Spleen (tissue), 11 donors: Measurements from ENCODE around the gene LEKR1. TPM values are rescaled to one million over a fixed set of nuclear protein-coding genes. Genes with fewer than 3 reads are reported as not detected.

Experiments
- DNase-seq: peaks from one replicate; pipeline ENCODE4 v3.0.0-alpha.2; 2020
- H3K27ac ChIP-seq, 8 donors: fragments of 200-600 bp; sonication (generic) in 7 of 8; 1 replicate in 4 of 8; 2 replicates in 4 of 8; pipeline versions ENCODE4 v1.5.0 to v1.8.0; 2016 to 2021; ENCODE audit warnings: inconsistent platforms in 4 of 8, mild to moderate bottlenecking in 4 of 8, moderate library complexity in 1 of 8
- H3K27me3 ChIP-seq, 7 donors: fragments of 200-600 bp; sonication (generic) in 6 of 7; replicated peaks in 1 of 7; 1 replicate in 4 of 7; 2 replicates in 3 of 7; pipeline versions ENCODE4 v1.5.0 to v1.8.0; 2016 to 2021; ENCODE audit warnings: inconsistent platforms in 3 of 7, mild to moderate bottlenecking in 1 of 7
- H3K36me3 ChIP-seq, 6 donors: fragments of 200-600 bp; sonication (generic) in 5 of 6; 1 replicate in 4 of 6; 2 replicates in 2 of 6; pipeline versions ENCODE4 v1.5.0 to v1.8.0; 2016 to 2021; ENCODE audit warnings: inconsistent platforms in 2 of 6
- H3K4me1 ChIP-seq, 6 donors: fragments of 200-600 bp; sonication (generic) in 5 of 6; 1 replicate in 3 of 6; 2 replicates in 3 of 6; pipeline versions ENCODE4 v1.5.0 to v1.8.0; 2016 to 2021; ENCODE audit warnings: inconsistent platforms in 3 of 6
- H3K4me3 ChIP-seq, 8 donors: fragments of 200-600 bp; sonication (generic) in 7 of 8; 1 replicate in 4 of 8; 2 replicates in 4 of 8; pipeline versions ENCODE4 v1.5.0 to v1.8.0; 2016 to 2021; ENCODE audit warnings: inconsistent platforms in 4 of 8, mild to moderate bottlenecking in 4 of 8, moderate library complexity in 2 of 8
- H3K9me3 ChIP-seq, 8 donors: fragments of 200-600 bp; sonication (generic) in 7 of 8; 1 replicate in 4 of 8; 2 replicates in 4 of 8; pipeline versions ENCODE4 v1.5.0 to v1.8.0; 2016 to 2021; ENCODE audit warnings: inconsistent platforms in 4 of 8
- CTCF ChIP-seq, 11 experiments: fragments of 200-600 bp in 7 of 11; fragments of 450-650 bp in 4 of 11; sonication (generic) in 4 of 11; IDR thresholded peaks in 8 of 11; conservative IDR thresholded peaks in 3 of 11; 1 replicate in 7 of 11; 2 replicates in 4 of 11; pipeline versions ENCODE4 v1.4.0 to v1.8.0; 2016 to 2021; ENCODE audit warnings: antibody characterized with exemption in 11 of 11, inconsistent platforms in 4 of 11, mild to moderate bottlenecking in 1 of 11
- POLR2A ChIP-seq, 3 donors: fragments of 450-650 bp; IDR thresholded peaks; one replicate each; pipeline ENCODE4 v1.5.1; 2017; ENCODE audit warnings: antibody characterized with exemption in 3 of 3, mild to moderate bottlenecking in 1 of 3
- POLR2AphosphoS5 ChIP-seq, 3 donors: sonication (generic); formaldehyde crosslinking; IDR thresholded peaks; one replicate each; pipeline ENCODE4 v1.5.1; 2017; ENCODE audit warnings: antibody characterized with exemption in 3 of 3
- WGBS, 5 donors: extraction: QIAGEN DNeasy Blood & Tissue Kit in 3 of 5; methylation state at CpG; one replicate each; pipeline versions ENCODE4 v1.1.5 to v1.1.7; 2013 to 2018; 5-methylcytosine and 5-hydroxymethylcytosine counted together
- intact Hi-C: fragments of 100-400 bp; cut with DNase I; formaldehyde crosslinking; loops from one replicate; pipeline ENCODE4 v1.15.0; 2023; ENCODE audit warnings: low total_unique reads
- polyA plus RNA-seq, 3 donors: library from polyadenylated mRNA; stranded (reverse); fragments of 200-250 nt; gene quantifications; one replicate each; pipeline ENCODE4 v1.2.1, GENCODE V29; 2013
- total RNA-seq, 7 donors: library from RNA; depleted of rRNA in 3 of 7; stranded (reverse); fragments of >200 nt in 3 of 7; fragmentation: NEBNext Ultra II Directional in 4 of 7; extraction: Animal tissue kit (Norgen Biotek cat#: 25700) in 4 of 7; gene quantifications; one replicate each; pipeline versions ENCODE4 v1.1.0 to v1.2.1, GENCODE V29; 2016 to 2021
- donor health status: healthy with polysubstance abuse.
- donor health status: DM: no; HTN: no; CAD: no; lungs with moderate emphysema.
- donor health status: DM: no; HTN: no; CAD: no.
- donor health status: Bipolar disorder and iron deficiency.
- donor health status: healthy.
- donor health status: DM: no; HTN: no; CAD: no.
- donor health status: DM: yes; HTN: yes; CAD: no.

The LEKR1 gene
- total and polyA plus RNA-seq, 10 donors, result 0.48 to 7.5 (median 2.5) TPM

GRCh38 chr3:156831006-156831405 lies 4.9 kb downstream of the LEKR1 start:
- TF ChIP-seq POLR2A (IDR thresholded peaks at IDR 0.05) (no peak), POLR2AphosphoS5 (IDR thresholded peaks at IDR 0.05) (no peak), CTCF (IDR thresholded peaks at IDR 0.05 in 8 of 11, conservative IDR thresholded peaks at IDR 0.05 in 3 of 11) (no peak)

GRCh38 chr3:156834435-156834834 lies 8.3 kb downstream of the LEKR1 start:
- Histone ChIP-seq H3K36me3 (no peaks in the 10 kb centered on the region), H3K9me3 (no peaks in the 10 kb centered on the region), H3K4me3 (no peak overlapping the region), H3K27ac (no peak overlapping the region), H3K4me1 (no peaks in the 10 kb centered on the region), H3K27me3 (no peaks in the 10 kb centered on the region)
- intact Hi-C loops, result no loop called here
- TF ChIP-seq POLR2AphosphoS5 (IDR thresholded peaks at IDR 0.05) (no peak), POLR2A (IDR thresholded peaks at IDR 0.05) (no peak), CTCF (IDR thresholded peaks at IDR 0.05 in 8 of 11, conservative IDR thresholded peaks at IDR 0.05 in 3 of 11) (no peak)
- no peak for DNase-seq
- 85 to 93% (median 89%) methylated on average over 2 of the region's 2 CpGs for WGBS, 5 donors

More at GRCh38 chr3:156831006-156831405, 4.9 kb downstream of the LEKR1 start:
- Histone ChIP-seq H3K4me1 (peaks cover 0 to 13% (median 8%) of the 10 kb centered on the region in 6 donors), H3K4me3 (no peak overlapping the region), H3K36me3 (no peaks in the 10 kb centered on the region), H3K27ac (no peak overlapping the region), H3K27me3 (no peaks in the 10 kb centered on the region), H3K9me3 (no peaks in the 10 kb centered on the region)
- no peak for DNase-seq
- 84 to 92% (median 91%) methylated on average over 3 of the region's 3 CpGs for WGBS, 5 donors
- intact Hi-C loops, result no loop called here

GRCh38 chr3:156834962-156835535 lies 8.9 kb downstream of the LEKR1 start:
- WGBS, 5 donors, result 92 to 98% (median 95%) methylated on average over 5 of the region's 5 CpGs
- no peak for TF ChIP-seq POLR2A (IDR thresholded peaks at IDR 0.05)
- TF ChIP-seq POLR2AphosphoS5 (IDR thresholded peaks at IDR 0.05), result no peak
- TF ChIP-seq CTCF (IDR thresholded peaks at IDR 0.05 in 8 of 11, conservative IDR thresholded peaks at IDR 0.05 in 3 of 11), result no peak
- H3K27ac ChIP-seq, result no peak overlapping the region
- DNase-seq, result no peak
- no peaks in the 10 kb centered on the region for H3K36me3 ChIP-seq
- H3K27me3 ChIP-seq, result no peaks in the 10 kb centered on the region
- no peaks in the 10 kb centered on the region for H3K4me1 ChIP-seq
- H3K4me3 ChIP-seq, result no peak overlapping the region
- intact Hi-C loops, result no loop called here
- no peaks in the 10 kb centered on the region for H3K9me3 ChIP-seq

- Histone ChIP-seq H3K27ac (no peak overlapping the region), H3K9me3 (no peaks in the 10 kb centered on the region), H3K4me3 (no peak overlapping the region), H3K27me3 (no peaks in the 10 kb centered on the region), H3K4me1 (no peaks in the 10 kb centered on the region), H3K36me3 (no peaks in the 10 kb centered on the region)
- TF ChIP-seq POLR2AphosphoS5 (IDR thresholded peaks at IDR 0.05), result no peak
- TF ChIP-seq POLR2A (IDR thresholded peaks at IDR 0.05), result no peak
- no peak for TF ChIP-seq CTCF (IDR thresholded peaks at IDR 0.05 in 8 of 11, conservative IDR thresholded peaks at IDR 0.05 in 3 of 11)
- no peak for DNase-seq
- intact Hi-C loops, result no loop called here
Measured at GRCh38 chr3:156836701-156837100, 10.5 kb downstream of the LEKR1 start.
